HL-60 (cell line): ENCODE results near the gene AGBL2.

Experiments used
- DNase-seq, 2 experiments: peaks; one replicate each; pipeline ENCODE4 v3.0.0-alpha.2; 2010 to 2020; ENCODE audit warnings: low read depth in 1 of 2, low spot score in 1 of 2
- H3K27ac ChIP-seq: fragments of 250-450 bp; sonication (Bioruptor Pico); replicated peaks from 2 replicates; pipeline ENCODE4 v1.5.1; 2020; ENCODE audit warnings: mild to moderate bottlenecking, moderate library complexity
- H3K27me3 ChIP-seq: fragments of 250-450 bp; sonication (Bioruptor Pico); 2 replicates; pipeline ENCODE4 v1.5.1; 2021; ENCODE audit warnings: mild to moderate bottlenecking, moderate library complexity; ENCODE audit not compliant: insufficient read depth, poor library complexity, severe bottlenecking
- H3K4me3 ChIP-seq: replicated peaks from 2 replicates; pipeline ENCODE4 v1.5.1; 2011; ENCODE audit warnings: mild to moderate bottlenecking, control low read depth, low read length; ENCODE audit not compliant: insufficient read depth
- GABPA ChIP-seq: IDR thresholded peaks from 2 replicates; pipeline ENCODE4 v1.6.1; 2012; ENCODE audit warnings: low read depth
- POLR2AphosphoS5 ChIP-seq: IDR thresholded peaks from 2 replicates; pipeline ENCODE4 v1.6.1; 2012; ENCODE audit warnings: low read depth
- SPI1 ChIP-seq: IDR thresholded peaks from 2 replicates; pipeline ENCODE4 v1.6.1; 2012; ENCODE audit warnings: low read depth, mild to moderate bottlenecking, borderline replicate concordance
- TF ChIP-seq, protein P1 (sequence below): IDR thresholded peaks from one replicate; pipeline ENCODE4 v1.5.1; 2011; ENCODE audit warnings: low read length, control low read depth, inconsistent platforms; ENCODE audit not compliant: insufficient read depth
- TF ChIP-seq, protein P2 (sequence below): IDR thresholded peaks from 2 replicates; pipeline ENCODE4 v1.6.1; 2012; ENCODE audit warnings: low read depth; ENCODE audit not compliant: insufficient replicate concordance

The AGBL2 gene

DNA sequence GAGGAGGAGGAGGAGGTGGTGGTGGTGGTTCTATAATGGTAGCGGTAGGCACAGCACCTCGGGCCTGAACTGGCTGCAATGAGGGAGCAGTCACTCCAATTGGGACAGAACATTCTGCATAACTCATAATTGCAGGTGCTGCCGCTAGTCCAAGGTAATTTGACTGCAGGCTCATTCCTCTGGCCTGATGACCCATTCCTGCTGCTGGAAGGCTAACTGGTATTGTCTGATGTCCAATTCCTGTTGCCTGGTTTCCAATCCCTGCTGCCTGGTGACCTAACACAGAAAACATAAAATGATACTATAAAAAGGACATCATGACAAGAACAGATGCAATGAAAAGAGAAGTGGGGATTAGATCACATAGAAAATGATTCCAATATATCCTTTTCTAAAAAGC is 7.9 kb upstream of the AGBL2 start:
- DNase-seq, result no peak
- Histone ChIP-seq H3K27me3 (no peaks in the 10 kb centered on the region), H3K4me3 (no peak overlapping the region), H3K27ac (no peak overlapping the region)
- no peak for TF ChIP-seq SPI1
- no peak for TF ChIP-seq POLR2AphosphoS5
- TF ChIP-seq, protein P1, sequence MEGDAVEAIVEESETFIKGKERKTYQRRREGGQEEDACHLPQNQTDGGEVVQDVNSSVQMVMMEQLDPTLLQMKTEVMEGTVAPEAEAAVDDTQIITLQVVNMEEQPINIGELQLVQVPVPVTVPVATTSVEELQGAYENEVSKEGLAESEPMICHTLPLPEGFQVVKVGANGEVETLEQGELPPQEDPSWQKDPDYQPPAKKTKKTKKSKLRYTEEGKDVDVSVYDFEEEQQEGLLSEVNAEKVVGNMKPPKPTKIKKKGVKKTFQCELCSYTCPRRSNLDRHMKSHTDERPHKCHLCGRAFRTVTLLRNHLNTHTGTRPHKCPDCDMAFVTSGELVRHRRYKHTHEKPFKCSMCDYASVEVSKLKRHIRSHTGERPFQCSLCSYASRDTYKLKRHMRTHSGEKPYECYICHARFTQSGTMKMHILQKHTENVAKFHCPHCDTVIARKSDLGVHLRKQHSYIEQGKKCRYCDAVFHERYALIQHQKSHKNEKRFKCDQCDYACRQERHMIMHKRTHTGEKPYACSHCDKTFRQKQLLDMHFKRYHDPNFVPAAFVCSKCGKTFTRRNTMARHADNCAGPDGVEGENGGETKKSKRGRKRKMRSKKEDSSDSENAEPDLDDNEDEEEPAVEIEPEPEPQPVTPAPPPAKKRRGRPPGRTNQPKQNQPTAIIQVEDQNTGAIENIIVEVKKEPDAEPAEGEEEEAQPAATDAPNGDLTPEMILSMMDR, result no peak
- TF ChIP-seq GABPA, result no peak
- TF ChIP-seq, protein P2, sequence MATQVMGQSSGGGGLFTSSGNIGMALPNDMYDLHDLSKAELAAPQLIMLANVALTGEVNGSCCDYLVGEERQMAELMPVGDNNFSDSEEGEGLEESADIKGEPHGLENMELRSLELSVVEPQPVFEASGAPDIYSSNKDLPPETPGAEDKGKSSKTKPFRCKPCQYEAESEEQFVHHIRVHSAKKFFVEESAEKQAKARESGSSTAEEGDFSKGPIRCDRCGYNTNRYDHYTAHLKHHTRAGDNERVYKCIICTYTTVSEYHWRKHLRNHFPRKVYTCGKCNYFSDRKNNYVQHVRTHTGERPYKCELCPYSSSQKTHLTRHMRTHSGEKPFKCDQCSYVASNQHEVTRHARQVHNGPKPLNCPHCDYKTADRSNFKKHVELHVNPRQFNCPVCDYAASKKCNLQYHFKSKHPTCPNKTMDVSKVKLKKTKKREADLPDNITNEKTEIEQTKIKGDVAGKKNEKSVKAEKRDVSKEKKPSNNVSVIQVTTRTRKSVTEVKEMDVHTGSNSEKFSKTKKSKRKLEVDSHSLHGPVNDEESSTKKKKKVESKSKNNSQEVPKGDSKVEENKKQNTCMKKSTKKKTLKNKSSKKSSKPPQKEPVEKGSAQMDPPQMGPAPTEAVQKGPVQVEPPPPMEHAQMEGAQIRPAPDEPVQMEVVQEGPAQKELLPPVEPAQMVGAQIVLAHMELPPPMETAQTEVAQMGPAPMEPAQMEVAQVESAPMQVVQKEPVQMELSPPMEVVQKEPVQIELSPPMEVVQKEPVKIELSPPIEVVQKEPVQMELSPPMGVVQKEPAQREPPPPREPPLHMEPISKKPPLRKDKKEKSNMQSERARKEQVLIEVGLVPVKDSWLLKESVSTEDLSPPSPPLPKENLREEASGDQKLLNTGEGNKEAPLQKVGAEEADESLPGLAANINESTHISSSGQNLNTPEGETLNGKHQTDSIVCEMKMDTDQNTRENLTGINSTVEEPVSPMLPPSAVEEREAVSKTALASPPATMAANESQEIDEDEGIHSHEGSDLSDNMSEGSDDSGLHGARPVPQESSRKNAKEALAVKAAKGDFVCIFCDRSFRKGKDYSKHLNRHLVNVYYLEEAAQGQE, result no peak

DNA sequence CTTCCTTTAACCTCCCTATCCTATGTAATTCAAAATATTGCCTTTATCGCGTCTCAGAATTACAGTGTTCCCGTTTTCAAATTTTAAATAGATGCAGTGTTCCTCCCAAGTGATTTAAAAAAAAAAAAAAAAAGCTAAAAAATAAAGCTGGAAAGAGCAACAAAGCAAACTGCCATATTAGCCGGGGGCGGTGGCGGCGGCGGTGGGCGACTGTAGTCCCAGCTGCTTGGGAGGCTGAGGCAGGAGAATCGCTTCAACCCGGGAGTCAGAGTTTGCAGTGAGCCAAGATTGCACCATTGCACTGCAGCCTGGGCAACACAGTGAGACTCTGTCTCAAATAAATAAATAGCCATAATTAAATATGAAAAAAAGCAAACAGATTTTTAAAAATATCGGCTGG is 5.5 kb upstream of the AGBL2 start:
- Histone ChIP-seq H3K4me3 (no peak overlapping the region), H3K27me3 (no peaks in the 10 kb centered on the region), H3K27ac (no peak overlapping the region)
- DNase-seq, result no peak
- TF ChIP-seq, protein P1, result no peak
- TF ChIP-seq, protein P2, result no peak
- no peak for TF ChIP-seq SPI1

DNA sequence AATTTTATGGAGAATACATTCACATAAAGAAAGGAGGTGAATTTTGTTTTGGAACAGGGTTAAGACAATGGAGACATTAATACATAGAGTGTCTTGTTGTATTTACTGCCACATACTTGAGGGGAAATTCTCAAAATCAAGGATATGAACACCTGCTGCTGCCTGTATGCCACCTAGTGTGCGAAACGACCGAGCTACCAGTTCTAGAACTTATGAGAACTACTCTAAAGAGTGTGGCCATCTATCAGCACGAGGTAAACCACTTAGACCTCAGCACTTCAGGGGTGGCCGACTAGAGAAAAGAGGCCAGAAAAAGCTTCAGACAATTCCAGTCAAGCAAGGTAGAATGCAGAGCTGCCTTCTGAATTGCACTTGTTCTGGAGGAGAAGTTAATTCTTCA is 1.5 kb upstream of the AGBL2 start:
- no peaks in the 10 kb centered on the region for H3K27me3 ChIP-seq
- H3K27ac ChIP-seq, result peak overlapping the region; percentile 28; the same call in 1 of the 2 replicates
- TF ChIP-seq GABPA (no peak), POLR2AphosphoS5 (no peak)
- no peak overlapping the region for H3K4me3 ChIP-seq
- DNase-seq, result peak in 1 of 2 experiments; percentile 20

DNA sequence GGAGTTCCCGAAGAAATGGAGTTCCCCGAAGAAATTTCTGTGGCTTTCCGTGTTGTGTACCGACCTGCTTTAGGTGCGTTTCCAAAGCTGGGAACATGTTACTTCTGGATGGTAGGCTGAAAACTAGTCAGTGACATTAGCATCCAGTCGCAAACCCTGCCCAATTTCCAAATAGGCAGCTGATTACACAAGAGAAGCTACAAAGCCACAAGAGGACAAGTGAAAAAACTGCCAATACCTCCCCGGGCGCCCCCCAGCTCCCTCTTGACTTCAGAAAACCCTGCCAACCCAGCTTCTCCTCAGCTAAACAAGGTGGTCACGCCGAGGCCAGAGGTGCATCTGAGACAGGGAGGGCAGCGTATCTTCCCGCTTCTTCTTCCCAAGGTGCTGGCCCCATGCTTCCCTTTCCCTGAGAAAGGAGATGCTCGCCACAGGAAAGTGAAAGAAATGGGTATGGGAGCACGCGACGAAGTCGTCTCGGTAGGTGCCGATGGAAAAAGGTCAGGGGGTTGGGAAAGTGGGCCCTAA is 551 bp downstream of the AGBL2 start:
- Histone ChIP-seq H3K27ac (peak overlapping the region; percentile 73), H3K27me3 (no peaks in the 10 kb centered on the region), H3K4me3 (peak overlapping the region; percentile 78)
- no peak for TF ChIP-seq POLR2AphosphoS5
- TF ChIP-seq, protein P2, result no peak
- TF ChIP-seq, protein P1, result no peak
- peak in 1 of 2 experiments; percentile 42 for DNase-seq
